ENCODE results near the gene TIA1. TPM values are rescaled to one million over a fixed set of nuclear protein-coding genes. Genes with fewer than 3 reads are reported as not detected.

The TIA1 gene
- total RNA-seq, 1 experiment from 2014 or later, result 150 TPM

DNA sequence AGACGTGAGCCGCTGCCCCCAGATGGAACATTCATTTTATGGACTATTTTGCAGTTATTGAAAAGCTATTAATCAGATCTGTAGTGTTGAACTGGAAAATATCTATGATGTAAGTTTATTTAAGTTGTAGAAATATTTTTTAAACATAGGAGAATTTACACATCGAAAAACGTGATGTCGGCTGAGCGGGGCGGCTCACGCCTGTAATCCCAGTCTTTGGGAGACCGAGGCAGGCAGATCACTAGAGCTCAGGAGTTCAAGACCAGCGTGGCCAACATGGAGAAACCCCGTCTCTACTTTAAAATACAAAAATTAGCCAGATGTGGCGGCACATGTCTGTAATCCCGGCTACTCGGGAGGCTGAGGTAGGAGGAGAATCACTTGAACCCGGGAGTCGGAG lies 2.0 kb upstream of the TIA1 start (continued):
- TF ChIP-seq HMGXB4 (CRISPR knock-in tag; IDR thresholded peaks at IDR 0.05) (no peak), CTCF (IDR thresholded peaks at IDR 0.05) (no peak), ELF4 (CRISPR knock-in tag; IDR thresholded peaks at IDR 0.05; ENCODE audit: low read depth) (no peak), FOXK1 (CRISPR knock-in tag; IDR thresholded peaks at IDR 0.05) (no peak), TEAD4 (CRISPR knock-in tag; IDR thresholded peaks at IDR 0.05) (no peak), OVOL2 (CRISPR knock-in tag; IDR thresholded peaks at IDR 0.05; ENCODE audit: borderline replicate concordance) (no peak), NR1H2 (CRISPR knock-in tag; IDR thresholded peaks at IDR 0.05) (no peak), ESRRA (CRISPR knock-in tag; IDR thresholded peaks at IDR 0.05; ENCODE audit: borderline replicate concordance) (no peak), TP53 (CRISPR knock-in tag; IDR thresholded peaks at IDR 0.05) (no peak), ZNF317 (CRISPR knock-in tag; IDR thresholded peaks at IDR 0.05; ENCODE audit: borderline replicate concordance, low read depth) (no peak), GRHL2 (CRISPR knock-in tag; IDR thresholded peaks at IDR 0.05; ENCODE audit: insufficient replicate concordance, severe bottlenecking) (no peak)
- TF ChIP-seq, protein P1, sequence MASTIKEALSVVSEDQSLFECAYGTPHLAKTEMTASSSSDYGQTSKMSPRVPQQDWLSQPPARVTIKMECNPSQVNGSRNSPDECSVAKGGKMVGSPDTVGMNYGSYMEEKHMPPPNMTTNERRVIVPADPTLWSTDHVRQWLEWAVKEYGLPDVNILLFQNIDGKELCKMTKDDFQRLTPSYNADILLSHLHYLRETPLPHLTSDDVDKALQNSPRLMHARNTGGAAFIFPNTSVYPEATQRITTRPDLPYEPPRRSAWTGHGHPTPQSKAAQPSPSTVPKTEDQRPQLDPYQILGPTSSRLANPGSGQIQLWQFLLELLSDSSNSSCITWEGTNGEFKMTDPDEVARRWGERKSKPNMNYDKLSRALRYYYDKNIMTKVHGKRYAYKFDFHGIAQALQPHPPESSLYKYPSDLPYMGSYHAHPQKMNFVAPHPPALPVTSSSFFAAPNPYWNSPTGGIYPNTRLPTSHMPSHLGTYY (CRISPR knock-in tag; IDR thresholded peaks at IDR 0.05), result no peak
- TF ChIP-seq, protein P2, sequence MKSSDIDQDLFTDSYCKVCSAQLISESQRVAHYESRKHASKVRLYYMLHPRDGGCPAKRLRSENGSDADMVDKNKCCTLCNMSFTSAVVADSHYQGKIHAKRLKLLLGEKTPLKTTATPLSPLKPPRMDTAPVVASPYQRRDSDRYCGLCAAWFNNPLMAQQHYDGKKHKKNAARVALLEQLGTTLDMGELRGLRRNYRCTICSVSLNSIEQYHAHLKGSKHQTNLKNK (CRISPR knock-in tag; IDR thresholded peaks at IDR 0.05), result no peak
- TF ChIP-seq, protein P3, sequence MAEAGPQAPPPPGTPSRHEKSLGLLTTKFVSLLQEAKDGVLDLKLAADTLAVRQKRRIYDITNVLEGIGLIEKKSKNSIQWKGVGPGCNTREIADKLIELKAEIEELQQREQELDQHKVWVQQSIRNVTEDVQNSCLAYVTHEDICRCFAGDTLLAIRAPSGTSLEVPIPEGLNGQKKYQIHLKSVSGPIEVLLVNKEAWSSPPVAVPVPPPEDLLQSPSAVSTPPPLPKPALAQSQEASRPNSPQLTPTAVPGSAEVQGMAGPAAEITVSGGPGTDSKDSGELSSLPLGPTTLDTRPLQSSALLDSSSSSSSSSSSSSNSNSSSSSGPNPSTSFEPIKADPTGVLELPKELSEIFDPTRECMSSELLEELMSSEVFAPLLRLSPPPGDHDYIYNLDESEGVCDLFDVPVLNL (CRISPR knock-in tag; IDR thresholded peaks at IDR 0.05; ENCODE audit: borderline replicate concordance, low read depth), result no peak

DNA sequence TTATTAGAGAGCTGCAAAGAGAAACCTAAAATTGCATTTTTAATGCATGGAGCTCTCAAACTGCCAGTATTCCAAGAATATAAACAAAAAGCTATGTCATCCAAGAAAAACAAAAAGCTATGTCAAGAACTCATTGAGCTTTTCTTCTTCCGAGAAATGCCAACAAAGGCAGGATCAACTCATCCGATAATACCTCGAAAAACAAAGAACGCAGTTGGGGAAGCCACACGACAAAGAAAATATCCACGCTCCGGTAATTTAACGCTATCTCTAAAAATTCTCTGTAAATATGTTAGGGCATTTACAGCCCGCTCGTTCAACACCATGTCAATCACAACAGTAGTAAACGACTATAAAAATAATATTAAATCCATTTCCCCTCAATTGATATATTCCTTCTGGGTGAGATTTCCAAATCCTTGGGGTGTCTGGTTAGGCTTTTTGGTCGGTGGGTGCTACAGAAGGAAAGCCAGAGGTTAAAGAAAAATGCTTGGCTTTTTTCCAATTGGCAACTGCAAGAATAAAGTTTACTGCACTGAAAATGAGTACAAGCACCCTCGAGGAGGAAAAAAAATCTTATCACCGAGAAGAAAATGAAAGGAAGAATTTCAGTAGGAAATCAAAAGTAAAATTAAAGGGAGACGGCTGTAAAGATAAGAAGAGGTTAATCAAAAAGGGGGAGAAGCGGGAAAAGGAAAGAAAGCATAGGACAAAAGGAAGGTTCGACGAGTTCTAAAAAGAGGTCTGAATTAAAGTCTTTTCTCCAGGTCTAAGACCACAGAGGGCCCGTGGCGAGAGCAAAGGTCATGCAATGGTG lies 856 bp downstream of the TIA1 start:
- Mint-ChIP-seq H3K27me3 (ENCODE audit: low read depth) (peaks cover 4% of the 10 kb centered on the region), H3K36me3 (peaks cover 14% of the 10 kb centered on the region; the same call in 1 of the 2 replicates), H3K9me3 (no peaks in the 10 kb centered on the region), H3K4me3 (peak overlapping the region; percentile 97), H3K4me1 (peaks cover 40% of the 10 kb centered on the region), H3K27ac (peak overlapping the region; percentile 100)
- POLR2A ChIA-PET, result interaction anchor here (0.6 to 2.4 kb wide), 5 partner anchors 10 to 333 kb away, joined by 4 to 18 read pairs (median 5); partner anchors contain the start of genes MXD1, PCYOX1 and SNRPG
- CTCF ChIA-PET, result no interaction called here
- DNase-seq (ENCODE audit: low spot score) (no peak), ATAC-seq (no peak)
- TF ChIP-seq ETV6 (CRISPR knock-in tag; IDR thresholded peaks at IDR 0.05) (no peak), ZNF532 (CRISPR knock-in tag; IDR thresholded peaks at IDR 0.05; ENCODE audit: borderline replicate concordance) (no peak), TEAD4 (CRISPR knock-in tag; IDR thresholded peaks at IDR 0.05) (no peak), E2F1 (CRISPR knock-in tag; IDR thresholded peaks at IDR 0.05) (no peak), ZBTB21 (CRISPR knock-in tag; IDR thresholded peaks at IDR 0.05; ENCODE audit: borderline replicate concordance) (no peak)
- TF ChIP-seq, protein P2 (CRISPR knock-in tag; IDR thresholded peaks at IDR 0.05), result no peak
- TF ChIP-seq, protein P4, sequence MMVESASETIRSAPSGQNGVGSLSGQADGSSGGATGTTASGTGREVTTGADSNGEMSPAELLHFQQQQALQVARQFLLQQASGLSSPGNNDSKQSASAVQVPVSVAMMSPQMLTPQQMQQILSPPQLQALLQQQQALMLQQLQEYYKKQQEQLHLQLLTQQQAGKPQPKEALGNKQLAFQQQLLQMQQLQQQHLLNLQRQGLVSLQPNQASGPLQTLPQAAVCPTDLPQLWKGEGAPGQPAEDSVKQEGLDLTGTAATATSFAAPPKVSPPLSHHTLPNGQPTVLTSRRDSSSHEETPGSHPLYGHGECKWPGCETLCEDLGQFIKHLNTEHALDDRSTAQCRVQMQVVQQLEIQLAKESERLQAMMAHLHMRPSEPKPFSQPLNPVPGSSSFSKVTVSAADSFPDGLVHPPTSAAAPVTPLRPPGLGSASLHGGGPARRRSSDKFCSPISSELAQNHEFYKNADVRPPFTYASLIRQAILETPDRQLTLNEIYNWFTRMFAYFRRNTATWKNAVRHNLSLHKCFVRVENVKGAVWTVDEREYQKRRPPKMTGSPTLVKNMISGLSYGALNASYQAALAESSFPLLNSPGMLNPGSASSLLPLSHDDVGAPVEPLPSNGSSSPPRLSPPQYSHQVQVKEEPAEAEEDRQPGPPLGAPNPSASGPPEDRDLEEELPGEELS (CRISPR knock-in tag; IDR thresholded peaks at IDR 0.05), result no peak

All from WTC11 (cell line).